HepG2 (cell line): ENCODE measurements around the gene CDCA5. TPM values are rescaled to one million over a fixed set of nuclear protein-coding genes. Genes with fewer than 3 reads are reported as not detected.

ENCODE experiments used
- ATF1 ChIP-seq: IDR thresholded peaks from 2 replicates; pipeline ENCODE4 v1.6.1; 2016; ENCODE audit warnings: mild to moderate bottlenecking, control low read depth
- CBX1 ChIP-seq: IDR thresholded peaks from one replicate; pipeline ENCODE4 v1.6.1; 2016; ENCODE audit warnings: antibody characterized with exemption, low read depth
- GFI1 ChIP-seq: sonication (generic); formaldehyde crosslinking; IDR thresholded peaks from 2 replicates; pipeline ENCODE4 v1.5.0; 2020; ENCODE audit warnings: missing genetic modification reagents, mild to moderate bottlenecking, borderline replicate concordance
- PLRG1 ChIP-seq: fragments of 450-650 bp; conservative IDR thresholded peaks from 2 replicates; pipeline ENCODE4 v1.6.1; 2016
- SMC3 ChIP-seq: IDR thresholded peaks from 2 replicates; pipeline ENCODE4 v1.6.1; 2011; ENCODE audit warnings: low read length, improper control_type of control experiment
- TCF12 ChIP-seq, 2 experiments: fragments of 450-650 bp in 1 of 2; sonication (generic) in 1 of 2; formaldehyde crosslinking in 1 of 2; IDR thresholded peaks; 2 replicates each; pipeline versions ENCODE4 v1.6.1 to v1.8.0; 2017 to 2022; ENCODE audit warnings: antibody characterized with exemption in 1 of 2, mild to moderate bottlenecking in 1 of 2, missing genetic modification reagents in 1 of 2, moderate library complexity in 1 of 2
- ZBTB7B ChIP-seq: sonication (generic); formaldehyde crosslinking; IDR thresholded peaks from 2 replicates; pipeline ENCODE4 v1.4.0; 2020; ENCODE audit warnings: missing genetic modification reagents
- ZMYM2 ChIP-seq: sonication (generic); formaldehyde crosslinking; IDR thresholded peaks from 2 replicates; pipeline ENCODE4 v1.8.0; 2022; ENCODE audit warnings: mild to moderate bottlenecking, missing genetic modification reagents
- ZNF124 ChIP-seq: sonication (generic); formaldehyde crosslinking; IDR thresholded peaks from 2 replicates; pipeline ENCODE4 v1.4.0; 2020; ENCODE audit warnings: missing genetic modification reagents
- ZNF160 ChIP-seq: sonication (generic); formaldehyde crosslinking; IDR thresholded peaks from 2 replicates; pipeline ENCODE4 v1.8.0; 2022; ENCODE audit warnings: mild to moderate bottlenecking, inconsistent platforms, missing genetic modification reagents
- ZNF207 ChIP-seq: fragments of 450-650 bp; IDR thresholded peaks from 2 replicates; pipeline ENCODE4 v1.6.1; 2016; ENCODE audit warnings: antibody characterized with exemption, borderline replicate concordance
- ZNF598 ChIP-seq: sonication (generic); formaldehyde crosslinking; IDR thresholded peaks from 2 replicates; pipeline ENCODE4 v1.5.1; 2020; ENCODE audit warnings: mild to moderate bottlenecking, missing genetic modification reagents, borderline replicate concordance
- ZSCAN22 ChIP-seq: sonication (generic); formaldehyde crosslinking; IDR thresholded peaks from 2 replicates; pipeline ENCODE4 v1.4.0; 2020; ENCODE audit warnings: mild to moderate bottlenecking, missing genetic modification reagents
- ZZZ3 ChIP-seq: sonication (generic); formaldehyde crosslinking; IDR thresholded peaks from 2 replicates; pipeline ENCODE4 v1.4.0; 2020; ENCODE audit warnings: missing genetic modification reagents, mild to moderate bottlenecking, borderline replicate concordance
- polyA plus RNA-seq, 8 experiments: library from polyadenylated mRNA; depleted of rRNA in 3 of 8; stranded (reverse) in 7 of 8; unstranded in 1 of 8; fragments of >200 nt; fragmentation: Illumina TruSeq in 4 of 8; extraction: Trizol in 4 of 8; gene quantifications; 2 replicates each; pipeline versions ENCODE4 v1.2.1 to v1.2.3, GENCODE V29; 2011 to 2016; ENCODE audit warnings: low read depth in 4 of 8, missing spikeins in 1 of 8, mixed read lengths in 1 of 8; ENCODE audit not compliant: insufficient read depth in 1 of 8
- total RNA-seq, 5 experiments: library from RNA; depleted of rRNA; stranded (reverse); fragments of >200 nt; fragmentation: Illumina TruSeq; extraction: Trizol; gene quantifications; 2 replicates each; pipeline ENCODE4 v1.2.3, GENCODE V29; 2016; ENCODE audit warnings: low read depth in 1 of 5
- TF ChIP-seq, protein P1 (sequence below): sonication (generic); formaldehyde crosslinking; IDR thresholded peaks from 2 replicates; pipeline ENCODE4 v1.5.0; 2020; ENCODE audit warnings: missing genetic modification reagents
- TF ChIP-seq, protein P2 (sequence below): IDR thresholded peaks from 2 replicates; pipeline ENCODE4 v1.6.1; 2016
- TF ChIP-seq, protein P3 (sequence below): sonication (generic); formaldehyde crosslinking; IDR thresholded peaks from 2 replicates; pipeline ENCODE4 v1.9.0; 2021; ENCODE audit warnings: missing genetic modification reagents, borderline replicate concordance
- TF ChIP-seq, protein P4 (sequence below): sonication (generic); formaldehyde crosslinking; IDR thresholded peaks from 2 replicates; pipeline ENCODE4 v1.5.0; 2020; ENCODE audit warnings: mild to moderate bottlenecking, missing genetic modification reagents, borderline replicate concordance

CDCA5 gene
- total and polyA plus RNA-seq, 2 of the 13 experiments (the other 11 are each of a cell fraction or from before 2014, with no cell fraction given): 13.5 to 50.6 TPM

DNA sequence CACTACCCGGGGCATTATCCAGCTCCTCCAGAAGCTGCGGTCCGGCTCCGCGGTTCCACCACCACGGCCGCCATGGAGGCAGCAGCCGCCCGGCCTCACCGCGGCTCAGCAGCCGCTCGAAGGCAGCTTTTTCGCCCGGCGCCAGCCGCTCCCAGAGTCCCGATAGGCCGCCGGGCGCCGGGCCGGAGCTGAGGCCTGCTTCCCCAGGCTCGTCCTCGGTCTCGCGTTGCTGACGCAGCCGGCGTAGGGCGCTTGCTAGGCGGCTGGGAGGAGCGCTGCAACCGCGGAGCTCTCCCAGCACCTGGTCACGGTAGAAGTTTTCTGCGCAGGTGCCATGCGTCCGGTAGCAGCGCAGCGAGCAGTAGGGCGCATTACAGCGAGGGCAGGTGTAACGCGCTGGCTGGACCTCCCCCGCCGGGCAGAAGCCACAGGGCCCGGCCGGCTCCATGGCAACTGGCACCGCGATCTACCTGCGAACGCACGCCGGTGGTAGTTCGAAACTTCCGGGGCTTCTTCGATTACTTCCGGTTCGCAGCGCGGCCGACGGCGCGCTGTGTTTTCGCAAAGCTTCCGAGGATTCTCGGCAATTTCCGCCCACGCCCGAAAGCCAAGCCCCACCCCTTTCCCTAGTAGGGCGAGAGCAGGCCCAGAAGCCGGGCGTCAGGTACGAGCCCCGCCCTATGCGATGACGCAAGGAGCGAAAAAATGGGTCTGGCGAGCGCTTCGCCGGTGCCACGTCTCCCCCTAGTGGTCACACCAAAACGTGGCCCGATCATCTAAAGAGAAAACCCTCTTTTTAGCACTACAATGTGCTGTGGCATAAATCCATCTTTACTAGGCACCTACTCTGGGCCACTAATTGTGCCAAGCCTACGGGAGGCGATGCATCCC is 33.6 kb upstream of the CDCA5 start, which contains the start of gene ZNHIT2 (continued):
- TF ChIP-seq ZMYM2 (CRISPR knock-in tag) (no peak), ZNF160 (CRISPR knock-in tag) (no peak), ZNF598 (peak; percentile 39; the same call in 1 of the 2 replicates), TCF12 (IDR thresholded peaks at IDR 0.05) (no peak), TCF12 (CRISPR knock-in tag; IDR thresholded peaks at IDR 0.05) (0 out of 2 replicates have a peak, but pooled peaks have one; percentile 40), ZZZ3 (CRISPR knock-in tag) (peak; percentile 90; the same call in 1 of the 2 replicates), ZNF207 (no peak), PLRG1 (no peak), ZNF124 (peak; percentile 38; the same call in 1 of the 2 replicates), ZBTB7B (CRISPR knock-in tag) (no peak), ATF1 (CRISPR knock-in tag) (peak; percentile 89), CBX1 (no peak), GFI1 (CRISPR knock-in tag) (no peak), SMC3 (peak; percentile 76), ZSCAN22 (CRISPR knock-in tag) (0 out of 2 replicates have a peak, but pooled peaks have one; percentile 56)
- TF ChIP-seq, protein P1, sequence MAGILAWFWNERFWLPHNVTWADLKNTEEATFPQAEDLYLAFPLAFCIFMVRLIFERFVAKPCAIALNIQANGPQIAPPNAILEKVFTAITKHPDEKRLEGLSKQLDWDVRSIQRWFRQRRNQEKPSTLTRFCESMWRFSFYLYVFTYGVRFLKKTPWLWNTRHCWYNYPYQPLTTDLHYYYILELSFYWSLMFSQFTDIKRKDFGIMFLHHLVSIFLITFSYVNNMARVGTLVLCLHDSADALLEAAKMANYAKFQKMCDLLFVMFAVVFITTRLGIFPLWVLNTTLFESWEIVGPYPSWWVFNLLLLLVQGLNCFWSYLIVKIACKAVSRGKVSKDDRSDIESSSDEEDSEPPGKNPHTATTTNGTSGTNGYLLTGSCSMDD: no peak
- TF ChIP-seq, protein P2, sequence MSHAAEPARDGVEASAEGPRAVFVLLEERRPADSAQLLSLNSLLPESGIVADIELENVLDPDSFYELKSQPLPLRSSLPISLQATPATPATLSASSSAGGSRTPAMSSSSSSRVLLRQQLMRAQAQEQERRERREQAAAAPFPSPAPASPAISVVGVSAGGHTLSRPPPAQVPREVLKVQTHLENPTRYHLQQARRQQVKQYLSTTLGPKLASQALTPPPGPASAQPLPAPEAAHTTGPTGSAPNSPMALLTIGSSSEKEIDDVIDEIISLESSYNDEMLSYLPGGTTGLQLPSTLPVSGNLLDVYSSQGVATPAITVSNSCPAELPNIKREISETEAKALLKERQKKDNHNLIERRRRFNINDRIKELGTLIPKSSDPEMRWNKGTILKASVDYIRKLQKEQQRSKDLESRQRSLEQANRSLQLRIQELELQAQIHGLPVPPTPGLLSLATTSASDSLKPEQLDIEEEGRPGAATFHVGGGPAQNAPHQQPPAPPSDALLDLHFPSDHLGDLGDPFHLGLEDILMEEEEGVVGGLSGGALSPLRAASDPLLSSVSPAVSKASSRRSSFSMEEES (CRISPR knock-in tag): peak; percentile 12; the same call in 1 of the 2 replicates
- TF ChIP-seq, protein P3, sequence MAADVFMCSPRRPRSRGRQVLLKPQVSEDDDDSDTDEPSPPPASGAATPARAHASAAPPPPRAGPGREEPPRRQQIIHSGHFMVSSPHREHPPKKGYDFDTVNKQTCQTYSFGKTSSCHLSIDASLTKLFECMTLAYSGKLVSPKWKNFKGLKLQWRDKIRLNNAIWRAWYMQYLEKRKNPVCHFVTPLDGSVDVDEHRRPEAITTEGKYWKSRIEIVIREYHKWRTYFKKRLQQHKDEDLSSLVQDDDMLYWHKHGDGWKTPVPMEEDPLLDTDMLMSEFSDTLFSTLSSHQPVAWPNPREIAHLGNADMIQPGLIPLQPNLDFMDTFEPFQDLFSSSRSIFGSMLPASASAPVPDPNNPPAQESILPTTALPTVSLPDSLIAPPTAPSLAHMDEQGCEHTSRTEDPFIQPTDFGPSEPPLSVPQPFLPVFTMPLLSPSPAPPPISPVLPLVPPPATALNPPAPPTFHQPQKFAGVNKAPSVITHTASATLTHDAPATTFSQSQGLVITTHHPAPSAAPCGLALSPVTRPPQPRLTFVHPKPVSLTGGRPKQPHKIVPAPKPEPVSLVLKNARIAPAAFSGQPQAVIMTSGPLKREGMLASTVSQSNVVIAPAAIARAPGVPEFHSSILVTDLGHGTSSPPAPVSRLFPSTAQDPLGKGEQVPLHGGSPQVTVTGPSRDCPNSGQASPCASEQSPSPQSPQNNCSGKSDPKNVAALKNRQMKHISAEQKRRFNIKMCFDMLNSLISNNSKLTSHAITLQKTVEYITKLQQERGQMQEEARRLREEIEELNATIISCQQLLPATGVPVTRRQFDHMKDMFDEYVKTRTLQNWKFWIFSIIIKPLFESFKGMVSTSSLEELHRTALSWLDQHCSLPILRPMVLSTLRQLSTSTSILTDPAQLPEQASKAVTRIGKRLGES (CRISPR knock-in tag): no peak
- TF ChIP-seq, protein P4, sequence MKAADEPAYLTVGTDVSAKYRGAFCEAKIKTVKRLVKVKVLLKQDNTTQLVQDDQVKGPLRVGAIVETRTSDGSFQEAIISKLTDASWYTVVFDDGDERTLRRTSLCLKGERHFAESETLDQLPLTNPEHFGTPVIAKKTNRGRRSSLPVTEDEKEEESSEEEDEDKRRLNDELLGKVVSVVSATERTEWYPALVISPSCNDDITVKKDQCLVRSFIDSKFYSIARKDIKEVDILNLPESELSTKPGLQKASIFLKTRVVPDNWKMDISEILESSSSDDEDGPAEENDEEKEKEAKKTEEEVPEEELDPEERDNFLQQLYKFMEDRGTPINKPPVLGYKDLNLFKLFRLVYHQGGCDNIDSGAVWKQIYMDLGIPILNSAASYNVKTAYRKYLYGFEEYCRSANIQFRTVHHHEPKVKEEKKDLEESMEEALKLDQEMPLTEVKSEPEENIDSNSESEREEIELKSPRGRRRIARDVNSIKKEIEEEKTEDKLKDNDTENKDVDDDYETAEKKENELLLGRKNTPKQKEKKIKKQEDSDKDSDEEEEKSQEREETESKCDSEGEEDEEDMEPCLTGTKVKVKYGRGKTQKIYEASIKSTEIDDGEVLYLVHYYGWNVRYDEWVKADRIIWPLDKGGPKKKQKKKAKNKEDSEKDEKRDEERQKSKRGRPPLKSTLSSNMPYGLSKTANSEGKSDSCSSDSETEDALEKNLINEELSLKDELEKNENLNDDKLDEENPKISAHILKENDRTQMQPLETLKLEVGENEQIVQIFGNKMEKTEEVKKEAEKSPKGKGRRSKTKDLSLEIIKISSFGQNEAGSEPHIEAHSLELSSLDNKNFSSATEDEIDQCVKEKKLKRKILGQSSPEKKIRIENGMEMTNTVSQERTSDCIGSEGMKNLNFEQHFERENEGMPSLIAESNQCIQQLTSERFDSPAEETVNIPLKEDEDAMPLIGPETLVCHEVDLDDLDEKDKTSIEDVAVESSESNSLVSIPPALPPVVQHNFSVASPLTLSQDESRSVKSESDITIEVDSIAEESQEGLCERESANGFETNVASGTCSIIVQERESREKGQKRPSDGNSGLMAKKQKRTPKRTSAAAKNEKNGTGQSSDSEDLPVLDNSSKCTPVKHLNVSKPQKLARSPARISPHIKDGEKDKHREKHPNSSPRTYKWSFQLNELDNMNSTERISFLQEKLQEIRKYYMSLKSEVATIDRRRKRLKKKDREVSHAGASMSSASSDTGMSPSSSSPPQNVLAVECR (CRISPR knock-in tag): peak; percentile 97
